HEK293 (cell line): ENCODE measurements around the gene PDE9A.

Experiments used
- MEIS1 ChIP-seq: sonication (generic); formaldehyde crosslinking; IDR thresholded peaks from 2 replicates; pipeline ENCODE4 v1.8.1; 2022; ENCODE audit warnings: missing genetic modification reagents, mild to moderate bottlenecking, borderline replicate concordance
- PRDM10 ChIP-seq: fragments of 450-650 bp; formaldehyde crosslinking; IDR thresholded peaks from 2 replicates; pipeline ENCODE4 v1.5.1; 2016; ENCODE audit warnings: missing biosample characterization, missing genetic modification characterization
- SALL2 ChIP-seq: fragments of 450-650 bp; formaldehyde crosslinking; IDR thresholded peaks from 2 replicates; pipeline ENCODE4 v1.5.0; 2017; ENCODE audit warnings: missing biosample characterization, mild to moderate bottlenecking, missing genetic modification characterization, borderline replicate concordance
- ZBTB20 ChIP-seq: fragments of 450-650 bp; formaldehyde crosslinking; IDR thresholded peaks from 2 replicates; pipeline ENCODE4 v1.5.1; 2016; ENCODE audit warnings: missing biosample characterization, missing genetic modification characterization
- ZBTB21 ChIP-seq: fragments of 450-650 bp; formaldehyde crosslinking; IDR thresholded peaks from 2 replicates; pipeline ENCODE4 v1.5.1; 2017; ENCODE audit warnings: missing biosample characterization, missing genetic modification characterization
- ZFP37 ChIP-seq: fragments of 450-650 bp; formaldehyde crosslinking; IDR thresholded peaks from 2 replicates; pipeline ENCODE4 v1.5.1; 2016; ENCODE audit warnings: missing biosample characterization, missing genetic modification characterization
- ZNF133 ChIP-seq: fragments of 450-650 bp; formaldehyde crosslinking; IDR thresholded peaks from 2 replicates; pipeline ENCODE4 v1.5.1; 2016; ENCODE audit warnings: missing biosample characterization, missing genetic modification characterization
- ZNF146 ChIP-seq: fragments of 450-650 bp; formaldehyde crosslinking; IDR thresholded peaks from 2 replicates; pipeline ENCODE4 v1.5.1; 2016; ENCODE audit warnings: missing biosample characterization, missing genetic modification characterization
- ZNF16 ChIP-seq: fragments of 450-650 bp; formaldehyde crosslinking; IDR thresholded peaks from 2 replicates; pipeline ENCODE4 v1.5.1; 2016; ENCODE audit warnings: low read depth, missing biosample characterization, missing genetic modification characterization
- ZNF175 ChIP-seq: fragments of 450-650 bp; formaldehyde crosslinking; IDR thresholded peaks from 2 replicates; pipeline ENCODE4 v1.5.1; 2016; ENCODE audit warnings: missing biosample characterization, missing genetic modification characterization
- ZNF23 ChIP-seq: fragments of 450-650 bp; formaldehyde crosslinking; IDR thresholded peaks from 2 replicates; pipeline ENCODE4 v1.5.1; 2016; ENCODE audit warnings: missing biosample characterization, missing genetic modification characterization, borderline replicate concordance
- ZNF266 ChIP-seq: fragments of 450-650 bp; formaldehyde crosslinking; IDR thresholded peaks from 2 replicates; pipeline ENCODE4 v1.5.1; 2016; ENCODE audit warnings: missing biosample characterization, missing genetic modification characterization, low read depth
- ZNF280C ChIP-seq: fragments of 450-650 bp; formaldehyde crosslinking; IDR thresholded peaks from 2 replicates; pipeline ENCODE4 v1.5.1; 2016; ENCODE audit warnings: missing biosample characterization, missing genetic modification characterization
- ZNF292 ChIP-seq: fragments of 450-650 bp; formaldehyde crosslinking; IDR thresholded peaks from 2 replicates; pipeline ENCODE4 v1.5.1; 2016; ENCODE audit warnings: low read depth, missing biosample characterization, missing genetic modification characterization, borderline replicate concordance
- ZNF311 ChIP-seq: fragments of 450-650 bp; formaldehyde crosslinking; IDR thresholded peaks from 2 replicates; pipeline ENCODE4 v1.5.1; 2017; ENCODE audit warnings: missing biosample characterization, missing genetic modification characterization, borderline replicate concordance
- ZNF335 ChIP-seq: fragments of 450-650 bp; formaldehyde crosslinking; conservative IDR thresholded peaks from 2 replicates; pipeline ENCODE4 v1.5.1; 2016; ENCODE audit warnings: missing biosample characterization, missing genetic modification characterization
- ZNF341 ChIP-seq: fragments of 450-650 bp; formaldehyde crosslinking; IDR thresholded peaks from 2 replicates; pipeline ENCODE4; 2016; ENCODE audit warnings: low read depth, missing biosample characterization, missing genetic modification characterization
- ZNF354C ChIP-seq: fragments of 450-650 bp; formaldehyde crosslinking; IDR thresholded peaks from 2 replicates; pipeline ENCODE4 v1.5.1; 2016; ENCODE audit warnings: missing biosample characterization, missing genetic modification characterization, low read depth, borderline replicate concordance
- ZNF391 ChIP-seq: fragments of 450-650 bp; formaldehyde crosslinking; IDR thresholded peaks from 2 replicates; pipeline ENCODE4 v1.5.1; 2016; ENCODE audit warnings: low read depth, missing biosample characterization, missing genetic modification characterization, borderline replicate concordance
- ZNF394 ChIP-seq: fragments of 450-650 bp; formaldehyde crosslinking; IDR thresholded peaks from 2 replicates; pipeline ENCODE4 v1.5.1; 2016; ENCODE audit warnings: missing biosample characterization, missing genetic modification characterization, mild to moderate bottlenecking, moderate library complexity, borderline replicate concordance
- ZNF501 ChIP-seq: fragments of 450-650 bp; formaldehyde crosslinking; IDR thresholded peaks from 2 replicates; pipeline ENCODE4 v1.5.1; 2016; ENCODE audit warnings: missing biosample characterization, missing genetic modification characterization
- ZNF561 ChIP-seq: fragments of 450-650 bp; IDR thresholded peaks from 2 replicates; pipeline ENCODE4 v1.5.1; 2018; ENCODE audit warnings: missing biosample characterization, missing genetic modification characterization, borderline replicate concordance
- ZNF580 ChIP-seq: fragments of 450-650 bp; formaldehyde crosslinking; IDR thresholded peaks from 2 replicates; pipeline ENCODE4 v1.5.1; 2016; ENCODE audit warnings: missing biosample characterization, missing genetic modification characterization
- ZNF596 ChIP-seq: fragments of 450-650 bp; IDR thresholded peaks from 2 replicates; pipeline ENCODE4 v1.5.0; 2018; ENCODE audit warnings: missing biosample characterization, mild to moderate bottlenecking, missing genetic modification characterization, moderate library complexity
- ZNF660 ChIP-seq: fragments of 450-650 bp; IDR thresholded peaks from 2 replicates; pipeline ENCODE4 v1.5.1; 2018; ENCODE audit warnings: missing biosample characterization, mild to moderate bottlenecking, missing genetic modification characterization
- ZNF670 ChIP-seq: fragments of 450-650 bp; formaldehyde crosslinking; IDR thresholded peaks from 2 replicates; pipeline ENCODE4 v1.5.1; 2016; ENCODE audit warnings: missing biosample characterization, missing genetic modification characterization, low read depth
- ZNF701 ChIP-seq: fragments of 450-650 bp; formaldehyde crosslinking; IDR thresholded peaks from 2 replicates; pipeline ENCODE4 v1.5.1; 2016; ENCODE audit warnings: missing biosample characterization, missing genetic modification characterization
- ZNF791 ChIP-seq: fragments of 450-650 bp; formaldehyde crosslinking; IDR thresholded peaks from 2 replicates; pipeline ENCODE4 v1.5.1; 2016; ENCODE audit warnings: missing biosample characterization, missing genetic modification characterization
- ZSCAN23 ChIP-seq: fragments of 450-650 bp; formaldehyde crosslinking; IDR thresholded peaks from 2 replicates; pipeline ENCODE4 v1.5.1; 2016; ENCODE audit warnings: missing biosample characterization, missing genetic modification characterization
- TF ChIP-seq, protein P1 (sequence below): fragments of 450-650 bp; formaldehyde crosslinking; optimal IDR thresholded peaks from 2 replicates; pipeline ENCODE3; 2016; ENCODE audit warnings: missing biosample characterization, mild to moderate bottlenecking, missing genetic modification characterization
- TF ChIP-seq, protein P2 (sequence below): fragments of 450-650 bp; formaldehyde crosslinking; IDR thresholded peaks from 2 replicates; pipeline ENCODE4 v1.5.1; 2017; ENCODE audit warnings: missing biosample characterization, missing genetic modification characterization
- TF ChIP-seq, protein P3 (sequence below): fragments of 450-650 bp; formaldehyde crosslinking; IDR thresholded peaks from 2 replicates; pipeline ENCODE4 v1.5.1; 2016; ENCODE audit warnings: missing biosample characterization, missing genetic modification characterization

The PDE9A gene

DNA sequence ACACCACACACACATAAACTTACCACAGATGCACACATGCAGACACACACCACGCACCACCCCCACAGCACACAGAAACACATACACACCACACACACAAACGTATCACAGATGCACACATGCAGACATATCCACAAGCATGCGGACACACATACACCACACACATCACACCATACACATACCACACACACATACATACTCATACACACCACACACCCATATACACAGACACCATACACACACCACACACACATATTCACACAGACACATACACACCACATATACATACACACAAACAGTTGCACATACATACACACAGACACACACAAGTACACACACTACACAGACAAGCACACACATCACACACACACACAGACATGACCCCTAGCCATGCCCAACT lies 37.5 kb upstream of the PDE9A start (continued):
- TF ChIP-seq ZNF391 (tag by site-specific recombination), result no peak
- no peak for TF ChIP-seq ZNF341 (tag by site-specific recombination)
- TF ChIP-seq ZNF280C (tag by site-specific recombination), result peak; percentile 84
- no peak for TF ChIP-seq ZNF354C (tag by site-specific recombination)
- TF ChIP-seq ZNF23 (tag by site-specific recombination), result no peak
- no peak for TF ChIP-seq ZBTB21 (tag by site-specific recombination)
- TF ChIP-seq ZNF16, result no peak
- 0 out of 2 replicates have a peak, but pooled peaks have one; percentile 9 for TF ChIP-seq ZNF266 (tag by site-specific recombination)
- TF ChIP-seq ZNF501 (tag by site-specific recombination), result no peak
- TF ChIP-seq ZNF133 (tag by site-specific recombination), result no peak
- TF ChIP-seq, protein P1, sequence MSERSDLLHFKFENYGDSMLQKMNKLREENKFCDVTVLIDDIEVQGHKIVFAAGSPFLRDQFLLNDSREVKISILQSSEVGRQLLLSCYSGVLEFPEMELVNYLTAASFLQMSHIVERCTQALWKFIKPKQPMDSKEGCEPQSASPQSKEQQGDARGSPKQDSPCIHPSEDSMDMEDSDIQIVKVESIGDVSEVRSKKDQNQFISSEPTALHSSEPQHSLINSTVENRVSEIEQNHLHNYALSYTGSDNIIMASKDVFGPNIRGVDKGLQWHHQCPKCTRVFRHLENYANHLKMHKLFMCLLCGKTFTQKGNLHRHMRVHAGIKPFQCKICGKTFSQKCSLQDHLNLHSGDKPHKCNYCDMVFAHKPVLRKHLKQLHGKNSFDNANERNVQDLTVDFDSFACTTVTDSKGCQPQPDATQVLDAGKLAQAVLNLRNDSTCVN (tag by site-specific recombination), result no peak
- peak; percentile 85; the same call in 1 of the 2 replicates for TF ChIP-seq ZNF175 (tag by site-specific recombination)
- TF ChIP-seq ZNF660 (tag by site-specific recombination), result no peak
- 0 out of 2 replicates have a peak, but pooled peaks have one; percentile 21 for TF ChIP-seq ZNF292 (tag by site-specific recombination)
- no peak for TF ChIP-seq PRDM10 (tag by site-specific recombination)
- no peak for TF ChIP-seq ZBTB20 (tag by site-specific recombination)
- TF ChIP-seq ZNF791 (tag by site-specific recombination), result no peak
- TF ChIP-seq ZNF561 (tag by site-specific recombination), result no peak
- TF ChIP-seq ZNF596, result no peak
- TF ChIP-seq ZNF311, result 0 out of 2 replicates have a peak, but pooled peaks have one; percentile 76
- TF ChIP-seq, protein P2, sequence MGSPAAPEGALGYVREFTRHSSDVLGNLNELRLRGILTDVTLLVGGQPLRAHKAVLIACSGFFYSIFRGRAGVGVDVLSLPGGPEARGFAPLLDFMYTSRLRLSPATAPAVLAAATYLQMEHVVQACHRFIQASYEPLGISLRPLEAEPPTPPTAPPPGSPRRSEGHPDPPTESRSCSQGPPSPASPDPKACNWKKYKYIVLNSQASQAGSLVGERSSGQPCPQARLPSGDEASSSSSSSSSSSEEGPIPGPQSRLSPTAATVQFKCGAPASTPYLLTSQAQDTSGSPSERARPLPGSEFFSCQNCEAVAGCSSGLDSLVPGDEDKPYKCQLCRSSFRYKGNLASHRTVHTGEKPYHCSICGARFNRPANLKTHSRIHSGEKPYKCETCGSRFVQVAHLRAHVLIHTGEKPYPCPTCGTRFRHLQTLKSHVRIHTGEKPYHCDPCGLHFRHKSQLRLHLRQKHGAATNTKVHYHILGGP (tag by site-specific recombination), result no peak
- no peak for TF ChIP-seq ZNF146 (tag by site-specific recombination)
- no peak for TF ChIP-seq SALL2 (tag by site-specific recombination)
- no peak for TF ChIP-seq ZNF701 (tag by site-specific recombination)
- TF ChIP-seq, protein P3, sequence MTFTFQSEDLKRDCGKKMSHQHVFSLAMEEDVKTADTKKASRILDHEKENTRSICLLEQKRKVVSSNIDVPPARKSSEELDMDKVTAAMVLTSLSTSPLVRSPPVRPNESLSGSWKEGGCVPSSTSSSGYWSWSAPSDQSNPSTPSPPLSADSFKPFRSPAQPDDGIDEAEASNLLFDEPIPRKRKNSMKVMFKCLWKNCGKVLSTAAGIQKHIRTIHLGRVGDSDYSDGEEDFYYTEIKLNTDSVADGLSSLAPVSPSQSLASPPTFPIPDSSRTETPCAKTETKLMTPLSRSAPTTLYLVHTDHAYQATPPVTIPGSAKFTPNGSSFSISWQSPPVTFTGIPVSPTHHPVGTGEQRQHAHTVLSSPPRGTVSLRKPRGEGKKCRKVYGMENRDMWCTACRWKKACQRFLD (tag by site-specific recombination), result no peak
- no peak; the same call in 1 of the 2 replicates for TF ChIP-seq ZSCAN23 (tag by site-specific recombination)
- no peak for TF ChIP-seq ZNF580 (tag by site-specific recombination)
- TF ChIP-seq ZFP37 (tag by site-specific recombination), result no peak
- TF ChIP-seq ZNF335 (tag by site-specific recombination), result no peak
- TF ChIP-seq ZNF394 (tag by site-specific recombination), result no peak
- TF ChIP-seq MEIS1 (CRISPR knock-in tag), result no peak
- TF ChIP-seq ZNF670, result peak; percentile 95; the same call in 1 of the 2 replicates
